ENCODE data around the gene AGAP1. TPM values are rescaled to one million over a fixed set of nuclear protein-coding genes. Genes with fewer than 3 reads are reported as not detected.

Gene AGAP1
- total RNA-seq, 1 experiment from 2014 or later: 25.8 TPM

DNA sequence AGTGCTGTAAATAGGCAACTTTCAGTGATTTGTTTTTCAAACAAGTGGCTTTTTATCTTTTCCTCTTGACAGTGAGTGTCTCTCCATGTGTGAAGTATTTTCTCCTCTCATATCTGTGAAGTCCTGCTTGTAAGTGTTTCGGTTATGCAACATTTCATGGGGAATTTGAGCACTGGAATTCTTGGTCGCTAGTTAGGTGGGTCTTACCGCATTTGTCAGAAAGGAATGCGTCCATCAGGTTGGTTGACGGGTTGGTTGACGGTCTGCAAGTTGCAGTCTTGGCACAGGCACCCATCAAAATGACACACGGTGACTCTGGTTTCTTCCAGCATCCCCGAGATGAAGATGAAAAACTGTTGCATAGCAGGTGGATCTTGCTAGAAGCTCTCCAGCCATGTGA is 109.8 kb downstream of the AGAP1 start:
- no peak overlapping the region for H3K4me2 ChIP-seq (ENCODE audit: insufficient read depth, insufficient read length, low read length)
- no peak overlapping the region for H3T11ph ChIP-seq (ENCODE audit: low read length)
- H3K79me1 ChIP-seq (ENCODE audit: insufficient read depth, low read depth, low read length, poor library complexity, severe bottlenecking): peaks cover 5% of the 10 kb centered on the region
- H3K4ac ChIP-seq (ENCODE audit: low read depth, low read length): no peak overlapping the region
- no peak overlapping the region for H2BK5ac ChIP-seq (ENCODE audit: insufficient read length, low read length)
- Mint-ChIP-seq H3K4me1 (peaks cover 15 to 24% of the 10 kb centered on the region in 2 experiments), H3K27me3 (ENCODE audit: low read depth) (no peaks in the 10 kb centered on the region; the same call in 1 of the 2 replicates), H3K27ac (no peak overlapping the region), H3K4me3 (no peak overlapping the region), H3K9me3 (peaks cover 0 to 8% of the 10 kb centered on the region in 2 experiments; a peak in 3 of 5 replicates), H3K36me3 (ENCODE audit: insufficient read depth in 1 of 3, low read depth in 3 of 3) (peaks cover 4 to 8% (median 5%) of the 10 kb centered on the region in 3 experiments; a peak in 6 of 7 replicates)
- no peaks in the 10 kb centered on the region for H3K27me3 ChIP-seq (ENCODE audit: insufficient read depth, low read length)
- no peak for DNase-seq
- no peak overlapping the region for H2AFZ ChIP-seq (ENCODE audit: low read length)
- H3K14ac ChIP-seq (ENCODE audit: insufficient read depth, low read length): no peak overlapping the region
- H2BK20ac ChIP-seq (ENCODE audit: low read depth, low read length, poor library complexity, severe bottlenecking): no peak overlapping the region
- no peak overlapping the region for H4K5ac ChIP-seq (ENCODE audit: insufficient read length, low read depth, low read length)
- H2BK15ac ChIP-seq (ENCODE audit: low read depth, low read length): no peak overlapping the region
- H4K91ac ChIP-seq (ENCODE audit: insufficient read length, low read depth, low read length): no peak overlapping the region
- no peaks in the 10 kb centered on the region for H3K23me2 ChIP-seq (ENCODE audit: insufficient read length, low read depth, low read length, poor library complexity, severe bottlenecking)
- no peak overlapping the region for H3K27ac ChIP-seq (ENCODE audit: insufficient read length, low read depth, low read length)
- no peak overlapping the region for H3K56ac ChIP-seq (ENCODE audit: insufficient read length, low read depth, low read length)
- H3K18ac ChIP-seq (ENCODE audit: insufficient read length, low read depth, low read length): no peak overlapping the region
- TF ChIP-seq, protein P1, sequence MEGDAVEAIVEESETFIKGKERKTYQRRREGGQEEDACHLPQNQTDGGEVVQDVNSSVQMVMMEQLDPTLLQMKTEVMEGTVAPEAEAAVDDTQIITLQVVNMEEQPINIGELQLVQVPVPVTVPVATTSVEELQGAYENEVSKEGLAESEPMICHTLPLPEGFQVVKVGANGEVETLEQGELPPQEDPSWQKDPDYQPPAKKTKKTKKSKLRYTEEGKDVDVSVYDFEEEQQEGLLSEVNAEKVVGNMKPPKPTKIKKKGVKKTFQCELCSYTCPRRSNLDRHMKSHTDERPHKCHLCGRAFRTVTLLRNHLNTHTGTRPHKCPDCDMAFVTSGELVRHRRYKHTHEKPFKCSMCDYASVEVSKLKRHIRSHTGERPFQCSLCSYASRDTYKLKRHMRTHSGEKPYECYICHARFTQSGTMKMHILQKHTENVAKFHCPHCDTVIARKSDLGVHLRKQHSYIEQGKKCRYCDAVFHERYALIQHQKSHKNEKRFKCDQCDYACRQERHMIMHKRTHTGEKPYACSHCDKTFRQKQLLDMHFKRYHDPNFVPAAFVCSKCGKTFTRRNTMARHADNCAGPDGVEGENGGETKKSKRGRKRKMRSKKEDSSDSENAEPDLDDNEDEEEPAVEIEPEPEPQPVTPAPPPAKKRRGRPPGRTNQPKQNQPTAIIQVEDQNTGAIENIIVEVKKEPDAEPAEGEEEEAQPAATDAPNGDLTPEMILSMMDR (conservative IDR thresholded peaks at IDR 0.05): no peak
- no peaks in the 10 kb centered on the region for H4K20me1 ChIP-seq (ENCODE audit: control insufficient read depth, insufficient read depth, insufficient read length)
- H2BK120ac ChIP-seq (ENCODE audit: low read depth, low read length, poor library complexity, severe bottlenecking): no peak overlapping the region
- WGBS (ENCODE audit: extremely low coverage, insufficient read length, low lambda C conversion rate): no CpG with 5 or more reads among the region's 8 CpGs
- no peak overlapping the region for H2BK12ac ChIP-seq (ENCODE audit: insufficient read length, low read depth, low read length)
- no peak overlapping the region for H2AK5ac ChIP-seq (ENCODE audit: insufficient read length, low read length)
- H3K4me1 ChIP-seq (ENCODE audit: insufficient read depth, low read length): no peaks in the 10 kb centered on the region
- H3K9me3 ChIP-seq (ENCODE audit: control insufficient read depth, low read depth, low read length): no peaks in the 10 kb centered on the region
- H3K79me2 ChIP-seq (ENCODE audit: insufficient read depth, low read length): peaks cover 6% of the 10 kb centered on the region; the same call in 1 of the 2 replicates
- no peak overlapping the region for H3K9ac ChIP-seq (ENCODE audit: extremely low read depth, insufficient read length, low read length)
- H4K8ac ChIP-seq (replicated peaks; ENCODE audit: insufficient read length, low read depth, low read length): no peak overlapping the region
- no peak overlapping the region for H3K23ac ChIP-seq (ENCODE audit: insufficient read length, low read depth, low read length)

Measured in H9 (cell line).